Right cardiac atrium (tissue), 5 donors: ENCODE measurements around the gene DOK6. TPM values are rescaled to one million over a fixed set of nuclear protein-coding genes. Genes with fewer than 3 reads are reported as not detected.

Experiments used
- ATAC-seq, 2 donors: fragments of 200-7000 bp; cut with Tn5 transposase; one replicate each; pipeline versions ENCODE4 v1.8.0 to v1.9.1; 2020; ENCODE audit warnings: moderate library complexity in 2 of 2, mild to moderate bottlenecking in 1 of 2
- DNase-seq, 3 donors: peaks; one replicate each; pipeline ENCODE4 v3.0.0-alpha.2; 2020
- H3K27ac ChIP-seq: one replicate; pipeline ENCODE4 v1.5.1; 2013; ENCODE audit warnings: mild to moderate bottlenecking, low read length, control low read depth, moderate library complexity
- H3K27me3 ChIP-seq: one replicate; pipeline ENCODE4 v1.6.1; 2013; ENCODE audit not compliant: control insufficient read depth, insufficient read depth
- H3K4me1 ChIP-seq: one replicate; pipeline ENCODE4 v1.6.1; 2013; ENCODE audit warnings: low read length; ENCODE audit not compliant: control insufficient read depth, insufficient read depth
- H3K4me3 ChIP-seq: one replicate; pipeline ENCODE4 v1.5.1; 2013; ENCODE audit warnings: low read length, control low read depth
- H3K9me3 ChIP-seq: one replicate; pipeline ENCODE4 v1.6.1; 2013; ENCODE audit warnings: low read length; ENCODE audit not compliant: control insufficient read depth
- WGBS: extraction: QIAGEN DNeasy Blood & Tissue Kit; methylation state at CpG from one replicate; pipeline ENCODE4 v1.1.7; 2013; 5-methylcytosine and 5-hydroxymethylcytosine counted together
- intact Hi-C, 4 donors: fragments of 100-400 bp; cut with DNase I; formaldehyde crosslinking; loops; one replicate each; pipeline versions ENCODE4 v1.11.0 to v1.14.0; 2022 to 2023
- polyA plus RNA-seq: library from polyadenylated mRNA; stranded (reverse); fragments of 200-250 nt; gene quantifications from one replicate; pipeline ENCODE4 v1.2.3, GENCODE V29; 2013
- total RNA-seq, 4 donors: library from RNA; stranded (reverse); fragmentation: NEBNext Ultra II Directional; extraction: Animal tissue kit (Norgen Biotek cat#: 25700); gene quantifications; one replicate each; pipeline ENCODE4 v1.2.1, GENCODE V29; 2021
- donor health status: healthy with polysubstance abuse.
- donor health status: DM: no; HTN: yes; CAD: no.
- donor health status: DM: no; HTN: no; CAD: no.
- donor health status: DM: no; HTN: yes; CAD: no; lungs with severe emphysema.
- donor health status: DM: yes; HTN: yes; CAD: no.

The DOK6 gene
- total and polyA plus RNA-seq, 5 donors = 3.9 to 12.4 (median 8.2) TPM

GRCh38 chr18:69586537-69586936 lies 185.8 kb downstream of the DOK6 start:
- no peak for ATAC-seq
- no peaks in the 10 kb centered on the region for H3K9me3 ChIP-seq
- intact Hi-C loops = no loop called here
- H3K27ac ChIP-seq = no peak overlapping the region
- no peak overlapping the region for H3K4me3 ChIP-seq
- WGBS = 59% methylated on average over 7 of the region's 7 CpGs
- no peak for DNase-seq
- H3K27me3 ChIP-seq = no peaks in the 10 kb centered on the region
- H3K4me1 ChIP-seq = no peaks in the 10 kb centered on the region

- no peak for ATAC-seq
- no peaks in the 10 kb centered on the region for H3K4me1 ChIP-seq
- H3K4me3 ChIP-seq = no peak overlapping the region
- 91% methylated on average over 3 of the region's 3 CpGs for WGBS
- no peak overlapping the region for H3K27ac ChIP-seq
- no peaks in the 10 kb centered on the region for H3K27me3 ChIP-seq
- DNase-seq = no peak
- no peaks in the 10 kb centered on the region for H3K9me3 ChIP-seq
- intact Hi-C loops = no loop called here
These were observed 187.6 kb downstream of the DOK6 start for GRCh38 chr18:69588301-69588700.

DNA sequence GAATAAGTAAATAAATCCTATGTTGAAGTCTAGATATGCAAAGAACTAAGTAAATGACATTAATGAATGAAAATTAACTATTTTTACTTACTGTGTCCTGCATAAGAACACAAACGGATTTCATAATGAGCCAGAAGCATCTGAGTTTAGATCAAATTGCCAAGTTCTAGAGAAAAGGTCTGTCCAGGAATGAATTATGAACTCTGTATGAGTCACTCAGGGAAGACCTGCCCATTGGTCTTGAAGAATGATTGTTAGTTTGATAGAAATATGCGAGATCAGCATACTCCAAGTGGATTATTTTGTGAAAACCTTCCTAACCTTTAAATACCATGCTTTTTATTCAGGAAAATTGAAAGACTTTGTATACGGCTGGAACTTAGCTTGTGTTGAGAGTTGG lies 189.5 kb downstream of the DOK6 start:
- Histone ChIP-seq H3K27ac (no peak overlapping the region), H3K9me3 (no peaks in the 10 kb centered on the region), H3K27me3 (no peaks in the 10 kb centered on the region), H3K4me1 (no peaks in the 10 kb centered on the region), H3K4me3 (no peak overlapping the region)
- 89% methylated on average over 3 of the region's 3 CpGs for WGBS
- ATAC-seq = no peak
- intact Hi-C loops = no loop called here
- DNase-seq = no peak

DNA sequence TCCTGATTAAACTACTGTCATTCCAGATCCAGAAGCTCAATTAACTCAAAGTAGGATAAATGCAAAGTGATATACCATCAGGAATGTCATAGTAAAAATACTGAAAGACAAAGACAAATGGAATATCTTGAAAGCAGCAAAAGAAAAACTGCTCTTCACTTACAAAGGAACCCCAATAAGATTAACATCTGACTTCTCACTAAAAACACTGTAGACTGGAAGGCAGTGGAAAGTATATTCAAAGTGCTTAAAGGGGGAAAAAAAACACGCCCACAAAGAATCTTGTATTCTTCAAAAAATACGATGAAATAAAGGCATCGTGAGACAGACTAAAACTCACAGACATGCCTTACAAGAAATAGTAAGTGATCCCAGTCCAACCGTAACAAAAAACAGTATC lies 195.7 kb downstream of the DOK6 start:
- no peaks in the 10 kb centered on the region for H3K27me3 ChIP-seq
- H3K4me1 ChIP-seq = no peaks in the 10 kb centered on the region
- ATAC-seq (no peak), DNase-seq (no peak)
- no peak overlapping the region for H3K4me3 ChIP-seq
- no peak overlapping the region for H3K27ac ChIP-seq
- H3K9me3 ChIP-seq = no peaks in the 10 kb centered on the region
- intact Hi-C loops = no loop called here
- WGBS = 94% methylated on average over 4 of the region's 4 CpGs

DNA sequence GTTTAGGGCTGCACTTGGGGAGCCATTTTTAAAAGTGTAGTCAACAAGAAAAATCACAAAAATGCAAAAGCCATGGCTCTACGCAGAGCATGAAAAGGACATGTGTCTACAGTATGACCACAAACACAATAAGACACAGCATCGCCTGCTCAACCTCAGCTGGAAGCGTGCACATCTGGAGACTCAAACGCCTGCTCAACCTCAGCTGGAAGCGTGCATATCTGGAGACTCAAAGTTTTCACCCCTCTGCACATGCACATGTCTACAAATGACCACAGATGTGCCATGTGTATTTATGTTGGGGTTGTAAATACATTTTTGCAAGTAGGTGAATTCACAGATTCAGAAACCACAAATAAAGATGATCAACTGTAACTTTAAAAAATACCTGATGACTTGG lies 196.9 kb downstream of the DOK6 start:
- H3K4me1 ChIP-seq = no peaks in the 10 kb centered on the region
- 97% methylated on average over 5 of the region's 5 CpGs for WGBS
- H3K27me3 ChIP-seq = no peaks in the 10 kb centered on the region
- intact Hi-C loops = no loop called here
- no peak overlapping the region for H3K4me3 ChIP-seq
- ATAC-seq (no peak), DNase-seq (no peak)
- no peaks in the 10 kb centered on the region for H3K9me3 ChIP-seq
- no peak overlapping the region for H3K27ac ChIP-seq

- H3K27me3 ChIP-seq = no peaks in the 10 kb centered on the region
- 93% methylated on average over 8 of the region's 8 CpGs for WGBS
- H3K27ac ChIP-seq = no peak overlapping the region
- no peaks in the 10 kb centered on the region for H3K9me3 ChIP-seq
- ATAC-seq (no peak), DNase-seq (no peak)
- H3K4me3 ChIP-seq = no peak overlapping the region
- no peaks in the 10 kb centered on the region for H3K4me1 ChIP-seq
- intact Hi-C loops = no loop called here
These were observed 198.7 kb downstream of the DOK6 start for GRCh38 chr18:69599377-69599776.

GRCh38 chr18:69612242-69612641 lies 211.6 kb downstream of the DOK6 start:
- intact Hi-C loops = no loop called here
- H3K27ac ChIP-seq = no peak overlapping the region
- H3K9me3 ChIP-seq = no peaks in the 10 kb centered on the region
- no peaks in the 10 kb centered on the region for H3K27me3 ChIP-seq
- 84% methylated on average over 15 of the region's 15 CpGs for WGBS
- peak in 1 of 3 donors; percentile 16 for DNase-seq
- no peak overlapping the region for H3K4me3 ChIP-seq
- no peak for ATAC-seq
- no peaks in the 10 kb centered on the region for H3K4me1 ChIP-seq

- H3K27ac ChIP-seq = no peak overlapping the region
- DNase-seq (peak in 1 of 3 donors; percentile 16), ATAC-seq (no peak)
- intact Hi-C loops = no loop called here
- H3K4me1 ChIP-seq = no peaks in the 10 kb centered on the region
- no peaks in the 10 kb centered on the region for H3K9me3 ChIP-seq
- no peaks in the 10 kb centered on the region for H3K27me3 ChIP-seq
- no peak overlapping the region for H3K4me3 ChIP-seq
- WGBS = 92% methylated on average over 4 of the region's 4 CpGs
These were observed 215.4 kb downstream of the DOK6 start for GRCh38 chr18:69616114-69616513.

GRCh38 chr18:69617408-69617807 lies 216.7 kb downstream of the DOK6 start:
- WGBS = 92% methylated on average over 4 of the region's 4 CpGs
- Histone ChIP-seq H3K4me1 (no peaks in the 10 kb centered on the region), H3K27ac (no peak overlapping the region), H3K27me3 (no peaks in the 10 kb centered on the region), H3K9me3 (no peaks in the 10 kb centered on the region), H3K4me3 (no peak overlapping the region)
- intact Hi-C loops = no loop called here
- DNase-seq = no peak
- no peak for ATAC-seq

GRCh38 chr18:69617888-69618287 lies 217.2 kb downstream of the DOK6 start:
- H3K4me1 ChIP-seq = no peaks in the 10 kb centered on the region
- H3K4me3 ChIP-seq = no peak overlapping the region
- H3K9me3 ChIP-seq = no peaks in the 10 kb centered on the region
- intact Hi-C loops = no loop called here
- no peaks in the 10 kb centered on the region for H3K27me3 ChIP-seq
- H3K27ac ChIP-seq = no peak overlapping the region
- ATAC-seq (no peak), DNase-seq (no peak)
- WGBS = 83% methylated on average over 4 of the region's 4 CpGs

DNA sequence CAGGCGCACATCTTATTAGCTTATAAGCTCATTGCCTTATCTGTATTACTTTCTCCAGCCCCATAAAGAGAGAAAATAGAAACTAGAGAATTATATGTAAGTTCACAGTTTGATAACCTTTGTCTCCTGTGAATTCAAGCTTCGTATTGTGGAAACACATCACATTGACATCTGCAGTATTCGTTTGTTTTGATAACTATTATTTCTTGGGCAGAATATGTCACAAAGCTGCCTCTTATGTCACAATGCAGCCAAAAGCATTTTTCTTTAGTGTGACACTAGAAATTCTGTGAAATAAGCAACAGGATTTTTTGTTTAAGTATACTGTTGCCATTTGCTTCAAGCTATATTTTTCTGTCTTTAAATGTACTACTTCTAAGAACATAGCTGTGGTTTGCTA lies 221.5 kb downstream of the DOK6 start:
- Histone ChIP-seq H3K9me3 (no peaks in the 10 kb centered on the region), H3K4me1 (no peaks in the 10 kb centered on the region), H3K27ac (no peak overlapping the region), H3K27me3 (no peaks in the 10 kb centered on the region), H3K4me3 (no peak overlapping the region)
- intact Hi-C loops = no loop called here
- ATAC-seq = no peak
- DNase-seq = no peak
- 28% methylated on average over 3 of the region's 3 CpGs for WGBS

GRCh38 chr18:69622961-69623360 lies 222.3 kb downstream of the DOK6 start:
- H3K27ac ChIP-seq = no peak overlapping the region
- H3K4me1 ChIP-seq = no peaks in the 10 kb centered on the region
- DNase-seq (no peak), ATAC-seq (no peak)
- 96% methylated on average over 1 of the region's 1 CpG for WGBS
- H3K9me3 ChIP-seq = no peaks in the 10 kb centered on the region
- no peak overlapping the region for H3K4me3 ChIP-seq
- no peaks in the 10 kb centered on the region for H3K27me3 ChIP-seq
- intact Hi-C loops = no loop called here
